Subcutaneous adipose tissue (tissue), 4 donors: ENCODE data around the gene TGM2. TPM values are rescaled to one million over a fixed set of nuclear protein-coding genes. Genes with fewer than 3 reads are reported as not detected.

Source experiments
- CTCF ChIP-seq: fragments of 450-650 bp; IDR thresholded peaks from one replicate; pipeline ENCODE4 v1.5.1; 2016; ENCODE audit warnings: low read depth, mild to moderate bottlenecking, control low read depth, antibody characterized with exemption, moderate library complexity
- total RNA-seq, 4 donors: library from RNA; depleted of rRNA; stranded (reverse); fragments of >200 nt; gene quantifications; one replicate each; pipeline ENCODE4 v1.1.0, GENCODE V29; 2016

The TGM2 gene
- total RNA-seq, 4 donors from 2014 or later = 13.9 to 28.9 (median 19.2) TPM

DNA sequence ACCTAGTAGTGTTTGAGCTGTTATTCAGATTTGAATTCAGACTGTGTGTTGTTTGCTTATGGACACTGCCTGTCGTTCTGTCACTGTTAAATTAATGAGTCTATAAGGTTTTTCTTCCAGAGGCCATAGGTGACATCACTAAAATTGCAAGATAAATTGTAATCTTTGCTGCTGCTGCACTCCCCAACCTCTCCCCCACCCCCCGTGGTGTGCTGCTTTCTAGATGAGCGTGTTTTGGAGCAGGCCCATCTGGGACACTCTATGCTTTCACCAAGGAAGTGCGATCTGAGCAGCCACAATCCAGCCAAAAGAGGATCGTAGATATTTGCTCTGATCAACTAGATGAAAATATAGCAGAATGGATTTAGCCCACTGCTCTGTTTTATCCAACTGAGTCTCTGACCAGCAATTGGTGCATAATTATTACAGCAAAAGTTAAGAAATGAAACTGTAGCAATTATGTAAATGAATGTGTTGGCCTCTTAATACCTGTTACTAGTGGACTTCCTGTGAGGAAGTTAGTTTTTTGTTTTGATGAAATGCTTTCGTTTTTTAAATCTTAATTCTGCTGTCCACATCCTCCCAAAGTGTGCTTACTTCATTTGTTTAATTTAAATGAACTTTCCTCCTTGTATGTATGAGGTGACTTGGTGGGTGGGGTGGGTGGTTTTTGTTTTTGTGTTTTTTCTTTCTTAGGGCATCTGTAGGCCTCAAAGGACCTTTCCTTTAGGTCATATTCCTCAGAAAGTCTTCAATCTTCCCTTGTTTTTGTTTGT is 73.4 kb downstream of the TGM2 start:
- TF ChIP-seq CTCF = no peak

GRCh38 chr20:38090061-38090460 is 75.0 kb downstream of the TGM2 start:
- no peak for TF ChIP-seq CTCF

GRCh38 chr20:38089500-38089899 is 75.6 kb downstream of the TGM2 start:
- TF ChIP-seq CTCF = no peak

- TF ChIP-seq CTCF = no peak
Measured at GRCh38 chr20:38085026-38085425, 80.0 kb downstream of the TGM2 start.

DNA sequence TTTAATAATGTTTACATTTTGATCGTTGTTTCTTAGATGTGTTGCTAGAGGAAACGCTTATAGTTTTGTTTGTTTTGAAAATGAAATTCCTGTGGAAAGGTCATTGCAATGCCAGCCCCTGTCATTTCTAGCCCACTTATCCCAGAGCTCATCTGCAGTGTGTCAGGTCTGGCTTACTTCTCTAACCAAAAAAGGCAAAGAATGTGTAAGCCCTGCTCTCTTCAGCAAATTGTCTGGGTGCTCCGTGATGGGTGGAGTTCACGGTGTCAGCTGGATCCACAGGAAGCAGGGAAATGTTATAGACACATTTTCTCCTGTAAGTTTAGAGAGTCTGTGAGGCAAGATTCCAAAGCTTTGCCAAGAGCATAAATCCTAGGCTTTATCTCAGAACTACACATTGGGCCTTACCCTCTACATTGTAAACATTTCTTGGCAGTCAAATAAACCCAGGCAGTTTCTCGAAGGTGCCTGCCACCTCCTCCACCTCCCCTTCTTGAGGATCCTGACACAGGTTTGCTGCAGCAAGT is 80.6 kb downstream of the TGM2 start:
- no peak for TF ChIP-seq CTCF

DNA sequence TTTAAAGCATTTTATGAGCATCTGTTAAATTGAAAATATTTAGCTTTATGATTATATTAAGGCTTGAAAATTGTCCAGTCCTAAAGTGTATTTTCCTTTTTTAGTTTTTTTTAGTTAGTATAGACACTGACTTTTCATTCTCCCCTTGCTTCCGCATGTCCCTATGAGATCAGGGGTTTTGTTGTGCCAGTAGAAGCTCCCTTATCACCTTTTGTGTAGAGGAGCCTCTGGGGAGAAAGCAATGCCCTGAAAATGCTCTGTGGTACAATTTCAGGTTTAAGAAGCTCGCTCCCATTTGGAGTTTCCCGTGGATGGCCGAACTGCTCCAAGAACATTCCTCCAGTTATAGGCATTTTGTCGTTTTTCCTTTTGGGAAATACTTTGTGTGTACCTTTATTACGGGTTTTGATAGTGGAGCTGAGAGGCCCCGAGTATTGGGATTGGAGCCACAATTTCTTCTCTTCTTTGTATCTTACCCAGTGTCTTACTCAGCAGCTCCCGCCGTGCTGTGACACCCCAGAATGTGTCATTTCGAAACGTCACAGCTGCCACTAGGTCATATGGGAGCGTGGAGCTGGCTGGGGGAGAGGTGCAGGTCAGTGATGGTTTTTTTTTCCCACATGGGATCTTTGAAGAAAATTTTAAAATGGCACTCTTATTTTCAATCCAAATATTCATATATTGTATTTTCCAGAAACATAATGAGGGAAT is 81.6 kb downstream of the TGM2 start:
- no peak for TF ChIP-seq CTCF

GRCh38 chr20:38082894-38083293 is 82.2 kb downstream of the TGM2 start:
- TF ChIP-seq CTCF = no peak
